Astrocyte (in vitro differentiated cells and primary cell): ENCODE measurements around the gene IGSF3. TPM values are rescaled to one million over a fixed set of nuclear protein-coding genes. Genes with fewer than 3 reads are reported as not detected.
"Not testable (repeated sequence)": the region's sequence is repeated elsewhere in the genome, so short reads cannot be mapped to it uniquely, and the experiment has no call there.

Source experiments
- DNase-seq: peaks from one replicate; pipeline ENCODE4 v3.0.0-alpha.2; 2010; ENCODE audit warnings: low read depth
- FAIRE-seq: peaks from 2 replicates; lab custom pipeline; 2011; peaks lifted over from hg19 to GRCh38; lab: Jason Lieb, UNC
- H2AFZ ChIP-seq: 2 replicates; pipeline ENCODE4 v1.6.0; 2012; ENCODE audit warnings: low read depth, low read length, inconsistent platforms
- H3K27ac ChIP-seq: 2 replicates; pipeline ENCODE4 v1.5.1; 2011; ENCODE audit warnings: low read depth, low read length, inconsistent platforms
- H3K27me3 ChIP-seq: 2 replicates; pipeline ENCODE4 v1.6.0; 2011; ENCODE audit warnings: low read length, inconsistent platforms; ENCODE audit not compliant: insufficient read depth
- H3K36me3 ChIP-seq: 2 replicates; pipeline ENCODE4 v1.5.1; 2011; ENCODE audit warnings: low read length, inconsistent platforms; ENCODE audit not compliant: insufficient read depth
- H3K4me1 ChIP-seq: 2 replicates; pipeline ENCODE4 v1.5.1; 2011; ENCODE audit warnings: low read length, inconsistent platforms; ENCODE audit not compliant: insufficient read depth
- H3K4me2 ChIP-seq: 2 replicates; pipeline ENCODE4 v1.6.0; 2012; ENCODE audit warnings: low read length, inconsistent platforms
- H3K4me3 ChIP-seq: 2 replicates; pipeline ENCODE4 v1.5.1; 2011; ENCODE audit warnings: low read depth, mild to moderate bottlenecking, low read length, inconsistent platforms; ENCODE audit not compliant: insufficient read depth
- H3K79me2 ChIP-seq: 2 replicates; pipeline ENCODE4 v1.6.0; 2012; ENCODE audit warnings: mild to moderate bottlenecking, low read length, inconsistent platforms; ENCODE audit not compliant: insufficient read depth
- H3K9ac ChIP-seq: 2 replicates; pipeline ENCODE4 v1.6.0; 2012; ENCODE audit warnings: mild to moderate bottlenecking, low read length, inconsistent platforms
- H3K9me3 ChIP-seq: 2 replicates; pipeline ENCODE4 v1.5.1; 2012; ENCODE audit warnings: low read depth, mild to moderate bottlenecking, low read length, inconsistent platforms; ENCODE audit not compliant: insufficient read depth
- H4K20me1 ChIP-seq: 2 replicates; pipeline ENCODE4 v1.6.0; 2012; ENCODE audit warnings: low read length, inconsistent platforms; ENCODE audit not compliant: insufficient read depth
- H3K27ac Mint-ChIP-seq: one replicate; pipeline ENCODE4 v1.8.0; 2021; ENCODE audit warnings: mild to moderate bottlenecking, mixed read lengths; ENCODE audit not compliant: unreplicated experiment
- H3K27me3 Mint-ChIP-seq: one replicate; pipeline ENCODE4 v1.8.0; 2021; ENCODE audit warnings: low read depth, mixed read lengths; ENCODE audit not compliant: unreplicated experiment
- H3K36me3 Mint-ChIP-seq: one replicate; pipeline ENCODE4 v1.8.0; 2021; ENCODE audit warnings: low read depth, mixed read lengths; ENCODE audit not compliant: unreplicated experiment
- H3K4me1 Mint-ChIP-seq: one replicate; pipeline ENCODE4 v1.8.0; 2021; ENCODE audit warnings: low read depth, mixed read lengths; ENCODE audit not compliant: unreplicated experiment
- H3K4me3 Mint-ChIP-seq: one replicate; pipeline ENCODE4 v1.8.0; 2021; ENCODE audit warnings: mild to moderate bottlenecking, moderate library complexity, mixed read lengths; ENCODE audit not compliant: unreplicated experiment
- H3K9me3 Mint-ChIP-seq: one replicate; pipeline ENCODE4 v1.8.0; 2021; ENCODE audit warnings: mild to moderate bottlenecking, mixed read lengths; ENCODE audit not compliant: unreplicated experiment
- EZH2 ChIP-seq: IDR thresholded peaks from 2 replicates; pipeline ENCODE4 v1.6.1; 2012; ENCODE audit warnings: mild to moderate bottlenecking, low read length, inconsistent platforms; ENCODE audit not compliant: insufficient read depth
- total RNA-seq: library from RNA; stranded (reverse); gene quantifications from 2 replicates; pipeline ENCODE4 v1.2.1, GENCODE V29; 2021
- TF ChIP-seq, protein P1 (sequence below): IDR thresholded peaks from 2 replicates; pipeline ENCODE4 v1.5.1; 2011; ENCODE audit warnings: low read depth, mild to moderate bottlenecking, inconsistent platforms, low read length, moderate library complexity; ENCODE audit not compliant: insufficient read depth

The IGSF3 gene
- total RNA-seq, 1 donor from 2014 or later = 11.7 TPM

DNA sequence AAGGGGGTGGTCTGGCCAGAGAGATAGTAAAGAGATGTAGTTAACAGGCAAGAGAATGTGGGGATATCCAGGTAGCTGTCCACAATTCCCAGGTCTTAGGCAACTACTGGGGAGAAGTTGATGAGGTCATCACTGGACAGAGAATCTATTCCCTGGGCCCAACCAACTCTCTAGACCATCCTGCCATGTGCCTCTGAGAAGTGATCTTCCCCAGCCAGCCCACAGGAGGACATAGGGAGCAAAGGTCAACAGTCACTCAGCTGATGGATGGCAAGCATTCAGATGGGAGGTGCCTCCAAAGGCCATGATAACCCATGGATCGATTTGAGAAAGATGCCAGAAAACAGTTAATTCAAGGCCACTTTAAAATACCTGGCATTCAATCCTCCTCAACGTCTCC, 36.0 kb downstream of the IGSF3 start:
- H3K9me3 ChIP-seq, H3K79me2 ChIP-seq, H3K4me3 Mint-ChIP-seq, H3K27ac Mint-ChIP-seq, H3K4me1 Mint-ChIP-seq, H3K9me3 Mint-ChIP-seq, H3K27me3 ChIP-seq, H3K9ac ChIP-seq, H3K27ac ChIP-seq, FAIRE-seq, H3K4me3 ChIP-seq, H3K4me1 ChIP-seq, H3K4me2 ChIP-seq, H2AFZ ChIP-seq, H3K36me3 Mint-ChIP-seq, H3K36me3 ChIP-seq, H4K20me1 ChIP-seq, DNase-seq, H3K27me3 Mint-ChIP-seq: not testable (repeated sequence)

DNA sequence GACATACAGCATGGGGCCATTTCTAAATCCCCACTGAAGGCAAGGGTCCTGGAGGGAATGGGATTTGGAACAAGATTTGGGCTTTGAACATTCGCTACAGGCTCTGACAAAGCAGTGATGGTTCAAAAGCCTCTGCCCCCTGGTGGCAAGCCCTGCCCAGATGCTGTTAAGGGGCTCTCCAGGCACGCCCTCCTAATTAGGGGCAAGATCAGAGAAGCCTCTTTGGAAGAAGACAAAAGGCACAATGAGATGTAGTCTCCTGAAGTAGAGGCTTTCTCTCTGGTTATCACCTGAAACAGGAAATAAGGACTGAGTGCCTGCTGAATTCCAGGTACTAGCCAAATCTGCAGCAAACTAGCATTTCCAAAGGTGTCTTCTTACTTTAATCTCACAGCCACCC, 37.5 kb downstream of the IGSF3 start:
- H3K27me3 ChIP-seq, H4K20me1 ChIP-seq, H3K27ac ChIP-seq, H3K9me3 Mint-ChIP-seq, H3K36me3 ChIP-seq, DNase-seq, H3K4me3 Mint-ChIP-seq, H3K4me1 ChIP-seq, H3K36me3 Mint-ChIP-seq, H3K4me1 Mint-ChIP-seq, H3K4me3 ChIP-seq, H3K79me2 ChIP-seq, H2AFZ ChIP-seq, H3K27me3 Mint-ChIP-seq, H3K9ac ChIP-seq, H3K9me3 ChIP-seq, H3K4me2 ChIP-seq, FAIRE-seq, H3K27ac Mint-ChIP-seq: not testable (repeated sequence)

DNA sequence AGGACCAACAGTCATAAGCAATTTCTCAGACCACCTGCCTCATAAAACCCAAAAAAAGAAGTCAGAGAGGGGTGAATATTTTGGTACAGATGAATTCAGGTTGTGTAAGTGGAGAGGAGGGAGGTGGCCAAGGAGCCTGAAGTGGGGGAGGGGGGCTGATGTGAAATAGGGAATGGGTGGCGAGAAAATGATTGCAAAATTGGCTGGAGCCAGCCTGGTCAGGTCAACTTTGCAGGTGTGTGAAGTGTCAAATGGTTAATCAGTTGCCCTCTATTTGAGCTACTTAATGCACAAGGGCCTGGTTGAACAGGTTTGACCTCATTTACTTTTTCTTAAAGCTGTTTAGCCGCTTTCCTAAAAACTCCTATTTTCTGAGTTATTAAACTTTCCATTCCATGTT, 38.1 kb downstream of the IGSF3 start:
- not testable (repeated sequence) for H3K27me3 Mint-ChIP-seq, H3K79me2 ChIP-seq, H3K4me1 Mint-ChIP-seq, H3K4me3 ChIP-seq, H3K9me3 ChIP-seq, H3K9ac ChIP-seq, H3K9me3 Mint-ChIP-seq, DNase-seq, H3K4me3 Mint-ChIP-seq, H2AFZ ChIP-seq, H3K4me2 ChIP-seq, FAIRE-seq, H3K36me3 Mint-ChIP-seq, H3K27ac ChIP-seq, H3K27ac Mint-ChIP-seq, H3K4me1 ChIP-seq, H4K20me1 ChIP-seq, H3K36me3 ChIP-seq
- peaks cover 10% of the 10 kb centered on the region for H3K27me3 ChIP-seq

DNA sequence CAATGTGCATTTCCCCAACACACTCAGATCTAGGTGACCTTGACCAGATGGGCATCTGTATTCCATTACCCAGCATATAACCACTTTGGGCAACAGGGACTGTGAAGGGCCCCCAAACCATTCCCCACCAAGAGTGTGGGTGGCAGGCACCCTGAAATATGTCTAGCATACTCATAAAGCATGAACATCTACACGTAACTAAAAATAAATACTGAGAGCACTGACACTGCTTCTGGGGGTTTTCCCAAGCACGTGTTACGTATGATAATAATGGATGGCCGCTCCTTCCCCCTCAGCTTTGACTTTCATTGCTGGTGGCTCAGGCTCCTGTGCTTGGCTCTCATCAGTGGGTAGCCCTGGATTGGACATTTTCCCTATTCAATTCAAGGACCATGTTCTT, 39.1 kb downstream of the IGSF3 start:
- no peak overlapping the region for H3K27ac ChIP-seq
- no peaks in the 10 kb centered on the region for H3K9me3 ChIP-seq
- Mint-ChIP-seq H3K4me3 (no peak overlapping the region), H3K9me3 (peaks cover 3% of the 10 kb centered on the region), H3K36me3 (peaks cover 8% of the 10 kb centered on the region), H3K27me3 (no peaks in the 10 kb centered on the region), H3K27ac (no peak overlapping the region), H3K4me1 (peaks cover 6% of the 10 kb centered on the region)
- TF ChIP-seq EZH2 = no peak
- TF ChIP-seq, protein P1, sequence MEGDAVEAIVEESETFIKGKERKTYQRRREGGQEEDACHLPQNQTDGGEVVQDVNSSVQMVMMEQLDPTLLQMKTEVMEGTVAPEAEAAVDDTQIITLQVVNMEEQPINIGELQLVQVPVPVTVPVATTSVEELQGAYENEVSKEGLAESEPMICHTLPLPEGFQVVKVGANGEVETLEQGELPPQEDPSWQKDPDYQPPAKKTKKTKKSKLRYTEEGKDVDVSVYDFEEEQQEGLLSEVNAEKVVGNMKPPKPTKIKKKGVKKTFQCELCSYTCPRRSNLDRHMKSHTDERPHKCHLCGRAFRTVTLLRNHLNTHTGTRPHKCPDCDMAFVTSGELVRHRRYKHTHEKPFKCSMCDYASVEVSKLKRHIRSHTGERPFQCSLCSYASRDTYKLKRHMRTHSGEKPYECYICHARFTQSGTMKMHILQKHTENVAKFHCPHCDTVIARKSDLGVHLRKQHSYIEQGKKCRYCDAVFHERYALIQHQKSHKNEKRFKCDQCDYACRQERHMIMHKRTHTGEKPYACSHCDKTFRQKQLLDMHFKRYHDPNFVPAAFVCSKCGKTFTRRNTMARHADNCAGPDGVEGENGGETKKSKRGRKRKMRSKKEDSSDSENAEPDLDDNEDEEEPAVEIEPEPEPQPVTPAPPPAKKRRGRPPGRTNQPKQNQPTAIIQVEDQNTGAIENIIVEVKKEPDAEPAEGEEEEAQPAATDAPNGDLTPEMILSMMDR = no peak
- no peak for FAIRE-seq
- no peak overlapping the region for H3K9ac ChIP-seq
- no peak overlapping the region for H3K4me2 ChIP-seq
- H2AFZ ChIP-seq = no peak overlapping the region
- DNase-seq = no peak
- H3K36me3 ChIP-seq = no peaks in the 10 kb centered on the region
- no peaks in the 10 kb centered on the region for H3K79me2 ChIP-seq
- H4K20me1 ChIP-seq = no peaks in the 10 kb centered on the region
- H3K27me3 ChIP-seq = peaks cover 11% of the 10 kb centered on the region
- no peaks in the 10 kb centered on the region for H3K4me1 ChIP-seq
- H3K4me3 ChIP-seq = no peak overlapping the region

DNA sequence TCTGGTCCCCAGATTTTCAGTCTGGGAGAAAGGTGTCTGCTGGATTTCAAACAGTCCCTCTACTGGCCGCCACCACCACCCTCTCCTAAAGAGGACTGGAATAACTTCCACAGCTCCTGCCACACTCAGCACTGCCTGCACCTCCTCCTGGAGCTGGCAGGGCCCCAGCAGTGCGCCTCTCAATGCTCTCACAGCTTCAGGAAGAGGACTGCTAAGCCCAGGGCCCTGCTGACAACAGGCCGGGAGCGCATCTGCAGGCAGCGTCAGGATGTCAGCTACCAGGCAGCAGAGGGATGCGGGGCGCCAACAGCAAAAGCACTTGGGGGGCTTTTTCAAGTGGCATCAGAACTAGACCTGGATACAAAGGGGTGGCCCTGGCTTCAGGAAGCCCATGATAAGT, 40.2 kb downstream of the IGSF3 start:
- H2AFZ ChIP-seq, H3K27ac ChIP-seq, H3K27ac Mint-ChIP-seq, H3K36me3 ChIP-seq, H3K36me3 Mint-ChIP-seq, H4K20me1 ChIP-seq, H3K27me3 ChIP-seq, DNase-seq, H3K4me3 ChIP-seq, H3K4me1 Mint-ChIP-seq, H3K9me3 Mint-ChIP-seq, H3K4me2 ChIP-seq, H3K9ac ChIP-seq, H3K4me1 ChIP-seq, H3K79me2 ChIP-seq, H3K27me3 Mint-ChIP-seq, H3K9me3 ChIP-seq, H3K4me3 Mint-ChIP-seq, FAIRE-seq: not testable (repeated sequence)
